Measurements from ENCODE around the gene KRT27. TPM values are rescaled to one million over a fixed set of nuclear protein-coding genes. Genes with fewer than 3 reads are reported as not detected.
"Not testable (repeated sequence)": the region's sequence is repeated elsewhere in the genome, so short reads cannot be mapped to it uniquely, and the experiment has no call there.

The KRT27 gene
- total RNA-seq, 2 experiments from 2014 or later: not detected

DNA sequence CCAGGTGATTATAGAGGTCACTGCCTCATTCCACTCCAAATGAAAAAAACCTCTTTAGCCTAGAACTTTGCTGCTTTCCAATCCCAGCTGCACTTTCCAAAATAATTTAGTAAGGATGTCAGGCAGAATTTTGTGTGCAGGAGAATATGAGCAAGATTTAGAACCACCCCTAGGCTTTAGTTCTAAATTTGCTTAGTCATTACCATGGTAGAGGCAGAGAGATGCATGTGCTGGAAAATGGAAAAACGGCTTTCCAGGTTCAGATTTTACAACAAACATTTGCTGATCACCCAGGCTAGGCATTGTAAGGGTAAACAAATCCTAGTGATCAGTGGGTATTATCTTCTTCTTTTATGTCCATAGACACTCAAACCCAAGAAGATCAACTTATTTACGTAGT is 16.7 kb downstream of the KRT27 start:
- H3K36me3 Mint-ChIP-seq (ENCODE audit: low read depth): no peaks in the 10 kb centered on the region
- H3K27ac Mint-ChIP-seq: no peak overlapping the region
- no peak overlapping the region for H3K4me3 Mint-ChIP-seq
- H3K4me1 Mint-ChIP-seq: no peaks in the 10 kb centered on the region
- peaks cover 25% of the 10 kb centered on the region for H3K27me3 Mint-ChIP-seq
- ChIA-PET CTCF (no interaction called here), POLR2A (no interaction called here)
- peaks cover 11% of the 10 kb centered on the region for H3K9me3 Mint-ChIP-seq
- no peak for DNase-seq

GRCh38 chr17:40763752-40764151 is 18.6 kb downstream of the KRT27 start:
- Mint-ChIP-seq H3K4me3 (no peak overlapping the region), H3K36me3 (ENCODE audit: low read depth) (no peaks in the 10 kb centered on the region), H3K4me1 (no peaks in the 10 kb centered on the region), H3K9me3 (peaks cover 23% of the 10 kb centered on the region), H3K27ac (no peak overlapping the region), H3K27me3 (peaks cover 35% of the 10 kb centered on the region)
- ChIA-PET POLR2A (no interaction called here), CTCF (no interaction called here)
- no peak for DNase-seq

DNA sequence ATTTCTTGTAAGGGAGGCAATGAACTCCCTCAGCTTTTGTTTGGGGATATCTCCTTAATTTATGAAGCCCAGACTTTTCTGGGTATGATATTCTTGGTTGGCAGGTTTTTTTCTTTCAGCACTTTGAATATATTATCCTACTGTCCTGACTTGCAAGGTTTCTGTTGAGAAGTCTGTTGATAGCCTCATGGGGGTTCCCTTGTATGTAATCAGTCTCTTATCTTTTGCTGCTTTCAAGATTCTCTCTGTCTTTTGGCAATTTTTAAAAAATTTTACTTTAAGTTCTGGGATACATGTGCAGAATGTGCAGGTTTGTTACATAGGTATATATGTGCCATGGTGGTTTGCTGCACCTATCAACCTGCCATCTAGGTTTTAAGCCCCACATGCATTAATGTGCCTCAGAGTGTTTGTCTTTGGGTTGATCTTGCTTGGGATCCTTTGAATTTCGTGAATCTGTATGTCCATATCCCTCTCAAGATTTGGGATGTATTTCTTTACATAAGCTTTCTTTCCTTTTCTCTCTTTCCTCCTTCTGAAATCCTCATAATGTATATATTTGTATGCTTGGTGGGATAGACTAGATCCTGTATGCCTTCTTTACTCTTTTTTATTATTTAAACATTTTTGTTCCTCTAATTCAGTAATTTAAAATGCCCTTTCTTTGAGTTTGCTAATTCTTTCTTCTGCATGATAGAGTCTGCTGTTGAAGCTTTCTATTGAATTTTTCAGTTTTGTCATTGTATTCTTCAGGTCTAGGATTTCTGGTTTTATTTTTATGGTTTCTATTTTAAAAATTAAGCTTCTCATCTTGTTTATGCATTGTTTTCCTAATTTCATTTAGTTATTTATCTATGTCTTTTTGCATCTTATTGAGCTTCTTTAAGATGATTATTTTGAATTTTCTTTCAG is 22.0 kb downstream of the KRT27 start:
- H3K27me3 Mint-ChIP-seq: peaks cover 40% of the 10 kb centered on the region
- H3K4me3 Mint-ChIP-seq: no peak overlapping the region
- DNase-seq: no peak
- CTCF ChIA-PET: no interaction called here
- H3K36me3 Mint-ChIP-seq (ENCODE audit: low read depth): no peaks in the 10 kb centered on the region
- H3K4me1 Mint-ChIP-seq: no peaks in the 10 kb centered on the region
- no peak overlapping the region for H3K27ac Mint-ChIP-seq
- POLR2A ChIA-PET: no interaction called here
- H3K9me3 Mint-ChIP-seq: peaks cover 23% of the 10 kb centered on the region

GRCh38 chr17:40755231-40755630 is 27.1 kb downstream of the KRT27 start, which contains the start of gene KRT25:
Gene KRT25, minus strand, starts transcription at chr17:40755331. Its CDS starts 60 bp downstream, at chr17:40755271.
- no peaks in the 10 kb centered on the region for H3K4me1 Mint-ChIP-seq
- peaks cover 37% of the 10 kb centered on the region for H3K27me3 Mint-ChIP-seq
- H3K9me3 Mint-ChIP-seq: peaks cover 8% of the 10 kb centered on the region
- H3K27ac Mint-ChIP-seq: no peak within 1 kb of the TSS
- H3K36me3 Mint-ChIP-seq (ENCODE audit: low read depth): no peaks in the 10 kb centered on the region
- ChIA-PET CTCF (no interaction called here), POLR2A (no interaction called here)
- no peak for DNase-seq
- no peak within 1 kb of the TSS for H3K4me3 Mint-ChIP-seq

GRCh38 chr17:40753804-40754203 is 28.5 kb downstream of the KRT27 start:
- POLR2A ChIA-PET: no interaction called here
- CTCF ChIA-PET: no interaction called here
- Mint-ChIP-seq H3K36me3 (ENCODE audit: low read depth) (no peaks in the 10 kb centered on the region), H3K27ac (no peak overlapping the region), H3K4me1 (no peaks in the 10 kb centered on the region), H3K4me3 (no peak overlapping the region), H3K9me3 (no peaks in the 10 kb centered on the region), H3K27me3 (peaks cover 31% of the 10 kb centered on the region)
- no peak for DNase-seq

- CTCF ChIA-PET: no interaction called here
- POLR2A ChIA-PET: no interaction called here
- H3K36me3 Mint-ChIP-seq (ENCODE audit: low read depth): no peaks in the 10 kb centered on the region
Measured at GRCh38 chr17:40751065-40751464, 31.3 kb downstream of the KRT27 start.

GRCh38 chr17:40750391-40750790 is 32.0 kb downstream of the KRT27 start:
- Mint-ChIP-seq H3K27ac (no peak overlapping the region), H3K9me3 (peaks cover 3% of the 10 kb centered on the region), H3K4me1 (no peaks in the 10 kb centered on the region), H3K27me3 (peaks cover 36% of the 10 kb centered on the region), H3K36me3 (ENCODE audit: low read depth) (no peaks in the 10 kb centered on the region), H3K4me3 (no peak overlapping the region)
- ChIA-PET POLR2A (no interaction called here), CTCF (no interaction called here)
- DNase-seq: no peak

More at GRCh38 chr17:40751065-40751464, 31.3 kb downstream of the KRT27 start:
- Mint-ChIP-seq H3K4me1 (no peaks in the 10 kb centered on the region), H3K27me3 (peaks cover 38% of the 10 kb centered on the region), H3K9me3 (peaks cover 3% of the 10 kb centered on the region), H3K4me3 (no peak overlapping the region), H3K27ac (no peak overlapping the region)
- no peak for DNase-seq

GRCh38 chr17:40748666-40749065 is 33.7 kb downstream of the KRT27 start:
- POLR2A ChIA-PET: not testable (repeated sequence)

GRCh38 chr17:40738553-40738952 is 43.8 kb downstream of the KRT27 start:
- H3K4me1 Mint-ChIP-seq: no peaks in the 10 kb centered on the region
- H3K36me3 Mint-ChIP-seq (ENCODE audit: low read depth): no peaks in the 10 kb centered on the region
- peaks cover 35% of the 10 kb centered on the region for H3K27me3 Mint-ChIP-seq
- H3K9me3 Mint-ChIP-seq: peaks cover 3% of the 10 kb centered on the region
- ChIA-PET CTCF (no interaction called here), POLR2A (no interaction called here)
- no peak overlapping the region for H3K27ac Mint-ChIP-seq
- no peak overlapping the region for H3K4me3 Mint-ChIP-seq
- no peak for DNase-seq

More at GRCh38 chr17:40748666-40749065, 33.7 kb downstream of the KRT27 start:
- CTCF ChIA-PET; H3K27ac Mint-ChIP-seq; H3K4me1 Mint-ChIP-seq; DNase-seq; H3K9me3 Mint-ChIP-seq; H3K4me3 Mint-ChIP-seq; H3K36me3 Mint-ChIP-seq (ENCODE audit: low read depth): not testable (repeated sequence)
- peaks cover 38% of the 10 kb centered on the region for H3K27me3 Mint-ChIP-seq

- POLR2A ChIA-PET: no interaction called here
- H3K9me3 Mint-ChIP-seq: no peaks in the 10 kb centered on the region
- H3K27ac Mint-ChIP-seq: no peak overlapping the region
- no peaks in the 10 kb centered on the region for H3K36me3 Mint-ChIP-seq (ENCODE audit: low read depth)
- peaks cover 35% of the 10 kb centered on the region for H3K27me3 Mint-ChIP-seq
- no peaks in the 10 kb centered on the region for H3K4me1 Mint-ChIP-seq
- CTCF ChIA-PET: no interaction called here
- DNase-seq: no peak
- H3K4me3 Mint-ChIP-seq: no peak overlapping the region
Measured at GRCh38 chr17:40735016-40735415, 47.3 kb downstream of the KRT27 start.

- DNase-seq: no peak
- H3K27me3 Mint-ChIP-seq: peaks cover 34% of the 10 kb centered on the region
- no peak overlapping the region for H3K27ac Mint-ChIP-seq
- no peaks in the 10 kb centered on the region for H3K36me3 Mint-ChIP-seq (ENCODE audit: low read depth)
- H3K4me1 Mint-ChIP-seq: no peaks in the 10 kb centered on the region
- ChIA-PET CTCF (no interaction called here), POLR2A (no interaction called here)
- no peak overlapping the region for H3K4me3 Mint-ChIP-seq
- no peaks in the 10 kb centered on the region for H3K9me3 Mint-ChIP-seq
Measured at GRCh38 chr17:40734018-40734417, 48.3 kb downstream of the KRT27 start.

DNA sequence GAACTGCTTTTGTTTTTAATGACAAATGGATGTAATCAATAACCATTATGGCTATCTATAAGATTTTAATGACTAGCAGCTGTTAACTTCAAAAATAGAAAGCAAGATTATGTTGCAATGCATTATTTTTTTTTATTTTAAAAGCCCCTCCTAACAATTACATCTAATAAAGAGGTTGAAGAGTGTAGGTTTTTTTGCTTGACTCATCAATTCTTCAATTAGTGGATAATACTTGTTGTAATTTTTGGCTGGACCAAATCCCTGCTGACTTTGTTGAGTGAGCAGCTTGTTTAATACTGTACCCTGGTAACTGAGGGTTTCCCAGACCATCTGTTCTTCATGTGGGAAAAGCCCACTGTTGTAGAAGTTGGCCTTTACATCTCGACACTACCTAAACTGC is 51.4 kb downstream of the KRT27 start:
- Mint-ChIP-seq H3K4me1 (no peaks in the 10 kb centered on the region), H3K36me3 (ENCODE audit: low read depth) (no peaks in the 10 kb centered on the region), H3K27ac (no peak overlapping the region), H3K9me3 (no peaks in the 10 kb centered on the region), H3K4me3 (no peak overlapping the region), H3K27me3 (peaks cover 35% of the 10 kb centered on the region)
- ChIA-PET POLR2A (no interaction called here), CTCF (no interaction called here)
- no peak for DNase-seq

- H3K9me3 Mint-ChIP-seq: no peaks in the 10 kb centered on the region
- ChIA-PET CTCF (no interaction called here), POLR2A (no interaction called here)
- H3K36me3 Mint-ChIP-seq (ENCODE audit: low read depth): no peaks in the 10 kb centered on the region
- H3K27ac Mint-ChIP-seq: no peak overlapping the region
- H3K4me3 Mint-ChIP-seq: no peak overlapping the region
- H3K27me3 Mint-ChIP-seq: peaks cover 39% of the 10 kb centered on the region
- DNase-seq: no peak
- H3K4me1 Mint-ChIP-seq: no peaks in the 10 kb centered on the region
Measured at GRCh38 chr17:40727447-40728231, 54.7 kb downstream of the KRT27 start.

- ChIA-PET POLR2A (no interaction called here), CTCF (no interaction called here)
- Mint-ChIP-seq H3K36me3 (ENCODE audit: low read depth) (no peaks in the 10 kb centered on the region), H3K27ac (no peak overlapping the region), H3K27me3 (peaks cover 37% of the 10 kb centered on the region), H3K9me3 (no peaks in the 10 kb centered on the region), H3K4me3 (no peak overlapping the region), H3K4me1 (no peaks in the 10 kb centered on the region)
- no peak for DNase-seq
Measured at GRCh38 chr17:40726919-40727318, 55.4 kb downstream of the KRT27 start.

All from activated CD4-positive, alpha-beta memory T cell treated with anti-CD3 and anti-CD28 coated beads, Interleukin-2, amount 10 ng/mL, durations not matched to agents 7 days and 5 days (primary cell).